ENCODE data around the gene RERGL. TPM values are rescaled to one million over a fixed set of nuclear protein-coding genes. Genes with fewer than 3 reads are reported as not detected.
"Not testable (repeated sequence)": the region's sequence is repeated elsewhere in the genome, so short reads cannot be mapped to it uniquely, and the experiment has no call there.

The RERGL gene
- total RNA-seq, 1 experiment from 2014 or later: not detected

DNA sequence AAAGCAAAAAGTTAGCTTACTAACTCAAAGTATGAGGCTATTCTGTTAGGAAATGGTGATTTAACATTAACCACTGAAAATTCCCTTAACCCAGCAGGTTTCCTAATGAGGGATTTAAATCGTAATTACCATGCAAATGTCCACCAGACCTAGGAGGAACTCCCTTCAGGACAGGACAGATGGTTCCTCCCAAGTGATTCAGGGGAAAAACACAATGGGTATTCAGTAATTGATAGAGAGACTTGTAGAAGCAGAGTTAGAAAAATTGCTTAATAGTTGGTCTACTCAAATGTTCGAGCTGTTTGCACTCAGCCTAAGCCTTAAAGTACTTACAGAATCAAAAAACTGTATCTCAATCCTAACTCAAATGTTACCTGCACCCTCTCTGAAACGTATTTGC, 21.6 kb downstream of the RERGL start:
- no TSS peak for BruUV-seq (replicated peaks)
- Histone ChIP-seq H3K9ac (ENCODE audit: low read length) (no peak overlapping the region), H3K79me2 (ENCODE audit: low read length) (no peaks in the 10 kb centered on the region), H3K36me3 (ENCODE audit: low read depth, low read length) (no peaks in the 10 kb centered on the region), H3K4me3 (ENCODE audit: low read length) (no peak overlapping the region), H4K20me1 (ENCODE audit: low read length) (no peaks in the 10 kb centered on the region), H3F3A (ENCODE audit: low read length, unreplicated experiment) (no peaks in the 10 kb centered on the region), H3K27ac (ENCODE audit: low read length) (no peak overlapping the region), H2AFZ (ENCODE audit: low read length) (no peak overlapping the region), H3K4me1 (ENCODE audit: insufficient read depth, low read length) (no peaks in the 10 kb centered on the region), H3K9me3 (ENCODE audit: low read length) (no peaks in the 10 kb centered on the region), H3K9me2 (replicated peaks; ENCODE audit: low read length) (no peaks in the 10 kb centered on the region), H3K27me3 (ENCODE audit: low read length) (no peaks in the 10 kb centered on the region), H3K4me2 (ENCODE audit: low read length) (no peak overlapping the region)
- CTCF ChIA-PET: no interaction called here
- ATAC-seq (no peak), DNase-seq (no peak)
- no peak for TF ChIP-seq EZH2 (IDR thresholded peaks at IDR 0.05; ENCODE audit: low read length, unreplicated experiment)
- no peak for TF ChIP-seq EZH2phosphoT487 (IDR thresholded peaks at IDR 0.05; ENCODE audit: borderline replicate concordance, low read length)
- TF ChIP-seq, protein P1, sequence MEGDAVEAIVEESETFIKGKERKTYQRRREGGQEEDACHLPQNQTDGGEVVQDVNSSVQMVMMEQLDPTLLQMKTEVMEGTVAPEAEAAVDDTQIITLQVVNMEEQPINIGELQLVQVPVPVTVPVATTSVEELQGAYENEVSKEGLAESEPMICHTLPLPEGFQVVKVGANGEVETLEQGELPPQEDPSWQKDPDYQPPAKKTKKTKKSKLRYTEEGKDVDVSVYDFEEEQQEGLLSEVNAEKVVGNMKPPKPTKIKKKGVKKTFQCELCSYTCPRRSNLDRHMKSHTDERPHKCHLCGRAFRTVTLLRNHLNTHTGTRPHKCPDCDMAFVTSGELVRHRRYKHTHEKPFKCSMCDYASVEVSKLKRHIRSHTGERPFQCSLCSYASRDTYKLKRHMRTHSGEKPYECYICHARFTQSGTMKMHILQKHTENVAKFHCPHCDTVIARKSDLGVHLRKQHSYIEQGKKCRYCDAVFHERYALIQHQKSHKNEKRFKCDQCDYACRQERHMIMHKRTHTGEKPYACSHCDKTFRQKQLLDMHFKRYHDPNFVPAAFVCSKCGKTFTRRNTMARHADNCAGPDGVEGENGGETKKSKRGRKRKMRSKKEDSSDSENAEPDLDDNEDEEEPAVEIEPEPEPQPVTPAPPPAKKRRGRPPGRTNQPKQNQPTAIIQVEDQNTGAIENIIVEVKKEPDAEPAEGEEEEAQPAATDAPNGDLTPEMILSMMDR (conservative IDR thresholded peaks at IDR 0.05; ENCODE audit: low read depth, low read length): no peak
- intact Hi-C loops (cut with micrococcal nuclease): no loop called here
- POLR2A ChIA-PET (ENCODE audit: unreplicated experiment): no interaction called here

DNA sequence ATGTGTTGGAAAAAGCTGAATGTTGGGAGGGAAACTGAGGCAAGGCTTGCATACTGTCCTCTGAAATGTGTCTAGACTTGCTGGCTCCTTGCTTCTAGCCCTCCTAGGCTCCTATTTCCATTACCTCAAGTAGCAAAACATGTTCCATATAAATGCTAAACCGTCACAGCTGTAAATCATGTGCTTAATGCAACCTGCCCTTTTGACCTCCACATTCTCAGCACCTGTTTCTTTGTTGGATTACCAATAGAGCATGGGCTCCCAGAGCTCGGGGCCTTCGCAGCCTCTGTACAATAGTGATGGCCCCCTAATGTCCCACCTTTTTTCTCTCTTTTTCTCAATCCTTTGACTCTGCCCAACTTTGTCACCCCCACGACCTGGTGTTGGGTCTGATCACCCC, 23.3 kb downstream of the RERGL start:
- ATAC-seq (no peak), DNase-seq (no peak)
- no peak overlapping the region for H3K4me3 ChIP-seq (ENCODE audit: low read length)
- H3K9ac ChIP-seq (ENCODE audit: low read length): no peak overlapping the region
- H3K4me2 ChIP-seq (ENCODE audit: low read length): no peak overlapping the region
- no peaks in the 10 kb centered on the region for H3K4me1 ChIP-seq (ENCODE audit: insufficient read depth, low read length)
- no peaks in the 10 kb centered on the region for H4K20me1 ChIP-seq (ENCODE audit: low read length)
- H3K27ac ChIP-seq (ENCODE audit: low read length): no peak overlapping the region
- H3K36me3 ChIP-seq (ENCODE audit: low read depth, low read length): no peaks in the 10 kb centered on the region
- CTCF ChIA-PET: no interaction called here
- POLR2A ChIA-PET (ENCODE audit: unreplicated experiment): no interaction called here
- H2AFZ ChIP-seq (ENCODE audit: low read length): no peak overlapping the region
- TF ChIP-seq EZH2phosphoT487 (IDR thresholded peaks at IDR 0.05; ENCODE audit: borderline replicate concordance, low read length): no peak
- no peak for TF ChIP-seq EZH2 (IDR thresholded peaks at IDR 0.05; ENCODE audit: low read length, unreplicated experiment)
- TF ChIP-seq, protein P1 (conservative IDR thresholded peaks at IDR 0.05; ENCODE audit: low read depth, low read length): no peak
- H3K27me3 ChIP-seq (ENCODE audit: low read length): no peaks in the 10 kb centered on the region
- H3K9me3 ChIP-seq (ENCODE audit: low read length): no peaks in the 10 kb centered on the region
- no peaks in the 10 kb centered on the region for H3K79me2 ChIP-seq (ENCODE audit: low read length)
- BruUV-seq (replicated peaks): no TSS peak
- H3F3A ChIP-seq (ENCODE audit: low read length, unreplicated experiment): no peaks in the 10 kb centered on the region
- no peaks in the 10 kb centered on the region for H3K9me2 ChIP-seq (replicated peaks; ENCODE audit: low read length)
- intact Hi-C loops (cut with micrococcal nuclease): no loop called here

DNA sequence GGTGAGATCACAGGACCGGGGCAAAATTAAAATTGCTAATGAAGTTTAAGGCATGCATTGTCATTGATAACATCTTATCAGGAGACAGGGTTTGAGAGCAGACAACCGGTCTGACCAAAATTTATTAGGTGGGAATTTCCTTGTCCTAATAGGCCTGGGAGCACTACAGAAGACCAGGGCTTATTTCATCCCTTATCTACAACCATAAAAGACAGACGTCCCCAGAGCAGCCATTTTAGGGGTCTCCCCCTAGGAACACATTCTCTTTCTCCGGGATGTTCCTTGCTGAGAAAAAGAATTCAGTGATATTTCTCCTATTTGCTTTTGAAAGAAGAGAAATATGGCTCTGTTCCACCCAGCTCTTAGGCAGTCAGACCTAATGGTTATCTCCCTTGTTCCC, 27.1 kb downstream of the RERGL start:
- H3K27ac ChIP-seq (ENCODE audit: low read length); H3K4me1 ChIP-seq (ENCODE audit: insufficient read depth, low read length); ATAC-seq; H4K20me1 ChIP-seq (ENCODE audit: low read length); DNase-seq; H2AFZ ChIP-seq (ENCODE audit: low read length); BruUV-seq (replicated peaks); POLR2A ChIA-PET (ENCODE audit: unreplicated experiment); H3K4me3 ChIP-seq (ENCODE audit: low read length); H3K4me2 ChIP-seq (ENCODE audit: low read length); H3K27me3 ChIP-seq (ENCODE audit: low read length); CTCF ChIA-PET; H3K36me3 ChIP-seq (ENCODE audit: low read depth, low read length); H3K79me2 ChIP-seq (ENCODE audit: low read length); H3K9me3 ChIP-seq (ENCODE audit: low read length); H3K9ac ChIP-seq (ENCODE audit: low read length); H3K9me2 ChIP-seq (replicated peaks; ENCODE audit: low read length); H3F3A ChIP-seq (ENCODE audit: low read length, unreplicated experiment); intact Hi-C loops (cut with micrococcal nuclease): not testable (repeated sequence)

Measured in PC-3 (cell line).